MCF 10A (cell line): ENCODE results near the gene CELSR1. TPM values are rescaled to one million over a fixed set of nuclear protein-coding genes. Genes with fewer than 3 reads are reported as not detected.

Experiments
- BruUV-seq: library from RNA; stranded (reverse); fragments of 400-500 nt; replicated peaks from 2 replicates; lab custom pipeline; 2021; lab: Mats Ljungman, UMichigan
- CTCF ChIA-PET: fragments of 300-600 bp; sonication (Branson Sonifier 250); formaldehyde crosslinking; extraction: SDS; loops from one replicate; lab custom pipeline; 2021; ENCODE audit warnings: antibody characterized with exemption, inconsistent platforms; lab: Yijun Ruan, JAX
- POLR2A ChIA-PET: fragments of 300-600, 350-650 bp; sonication (Branson Sonifier 250); formaldehyde crosslinking; extraction: SDS; loops from one replicate; lab custom pipeline; 2020; ENCODE audit warnings: antibody characterized with exemption, inconsistent platforms; lab: Yijun Ruan, JAX
- DNase-seq: peaks from one replicate; pipeline ENCODE4 v3.0.0-alpha.2; 2018; ENCODE audit not compliant: unreplicated experiment
- H3K27ac Mint-ChIP-seq: one replicate; pipeline ENCODE4 v1.8.0; 2022; ENCODE audit warnings: mild to moderate bottlenecking, low read depth, mixed read lengths; ENCODE audit not compliant: unreplicated experiment
- H3K27me3 Mint-ChIP-seq: one replicate; pipeline ENCODE4 v1.8.0; 2022; ENCODE audit warnings: mixed read lengths; ENCODE audit not compliant: insufficient read depth, unreplicated experiment
- H3K36me3 Mint-ChIP-seq: one replicate; pipeline ENCODE4 v1.8.0; 2022; ENCODE audit warnings: mild to moderate bottlenecking, moderate library complexity, mixed read lengths; ENCODE audit not compliant: insufficient read depth, unreplicated experiment
- H3K4me1 Mint-ChIP-seq: one replicate; pipeline ENCODE4 v1.8.0; 2022; ENCODE audit warnings: mixed read lengths; ENCODE audit not compliant: insufficient read depth, unreplicated experiment
- H3K4me3 Mint-ChIP-seq: one replicate; pipeline ENCODE4 v1.8.0; 2022; ENCODE audit warnings: mild to moderate bottlenecking, moderate library complexity, mixed read lengths; ENCODE audit not compliant: unreplicated experiment
- H3K9me3 Mint-ChIP-seq: one replicate; pipeline ENCODE4 v1.8.0; 2022; ENCODE audit warnings: mixed read lengths; ENCODE audit not compliant: unreplicated experiment
- intact Hi-C: fragments of 100-400 bp; cut with micrococcal nuclease; formaldehyde crosslinking; loops from 2 replicates; pipeline ENCODE4 v1.14.1; 2022
- total RNA-seq: library from RNA; stranded (reverse); gene quantifications from 2 replicates; pipeline ENCODE4 v1.2.3, GENCODE V29; 2022
- TF ChIP-seq, protein P1 (sequence below): fragments of 200-600 bp; IDR thresholded peaks from one replicate; pipeline ENCODE4 v1.8.0; 2022; ENCODE audit warnings: antibody characterized with exemption, mild to moderate bottlenecking; ENCODE audit not compliant: unreplicated experiment

Gene CELSR1
- total RNA-seq, 1 experiment from 2014 or later = 49.1 TPM

DNA sequence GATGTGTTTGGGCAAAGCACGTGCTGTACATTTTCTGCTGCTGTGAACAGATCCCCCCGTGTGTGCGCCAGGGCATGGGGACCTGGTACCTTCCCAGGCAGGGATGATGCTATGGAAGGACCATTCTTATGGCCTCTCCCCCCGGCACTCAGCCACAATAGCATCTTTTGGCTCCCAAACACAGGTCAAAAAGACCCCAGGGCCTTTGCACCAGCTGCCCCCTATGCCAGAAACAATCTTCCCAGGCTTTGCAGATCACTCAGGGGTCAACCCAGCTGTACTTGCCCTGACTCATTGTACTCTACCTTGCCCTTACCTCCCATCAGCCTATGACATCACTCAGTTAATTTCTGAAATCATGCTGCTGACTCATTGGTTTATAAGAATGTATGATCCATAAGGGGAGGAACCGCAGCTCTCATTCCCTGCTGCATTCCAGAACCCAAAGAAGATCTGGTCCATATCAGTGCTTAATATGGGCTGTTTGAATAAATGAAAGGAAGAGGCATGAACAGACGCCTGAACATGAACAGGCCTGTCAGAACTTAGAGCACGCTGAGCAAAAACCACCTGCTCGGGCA, 100.7 kb downstream of the CELSR1 start:
- POLR2A ChIA-PET = interaction anchor here (0.6 to 0.9 kb wide), 3 partner anchors 32 to 549 kb away, joined by 3 read pairs; no protein-coding TSS in a partner anchor
- peaks cover 35% of the 10 kb centered on the region for H3K36me3 Mint-ChIP-seq
- BruUV-seq = no TSS peak
- no peaks in the 10 kb centered on the region for H3K27me3 Mint-ChIP-seq
- CTCF ChIA-PET = interaction anchor here (0.6 to 1.3 kb wide), 3 partner anchors 60 to 105 kb away, joined by 3 read pairs; no protein-coding TSS in a partner anchor
- no peaks in the 10 kb centered on the region for H3K9me3 Mint-ChIP-seq
- H3K4me3 Mint-ChIP-seq = no peak overlapping the region
- H3K4me1 Mint-ChIP-seq = no peaks in the 10 kb centered on the region
- DNase-seq = no peak
- intact Hi-C loops = no loop called here
- H3K27ac Mint-ChIP-seq = no peak overlapping the region
- TF ChIP-seq, protein P1, sequence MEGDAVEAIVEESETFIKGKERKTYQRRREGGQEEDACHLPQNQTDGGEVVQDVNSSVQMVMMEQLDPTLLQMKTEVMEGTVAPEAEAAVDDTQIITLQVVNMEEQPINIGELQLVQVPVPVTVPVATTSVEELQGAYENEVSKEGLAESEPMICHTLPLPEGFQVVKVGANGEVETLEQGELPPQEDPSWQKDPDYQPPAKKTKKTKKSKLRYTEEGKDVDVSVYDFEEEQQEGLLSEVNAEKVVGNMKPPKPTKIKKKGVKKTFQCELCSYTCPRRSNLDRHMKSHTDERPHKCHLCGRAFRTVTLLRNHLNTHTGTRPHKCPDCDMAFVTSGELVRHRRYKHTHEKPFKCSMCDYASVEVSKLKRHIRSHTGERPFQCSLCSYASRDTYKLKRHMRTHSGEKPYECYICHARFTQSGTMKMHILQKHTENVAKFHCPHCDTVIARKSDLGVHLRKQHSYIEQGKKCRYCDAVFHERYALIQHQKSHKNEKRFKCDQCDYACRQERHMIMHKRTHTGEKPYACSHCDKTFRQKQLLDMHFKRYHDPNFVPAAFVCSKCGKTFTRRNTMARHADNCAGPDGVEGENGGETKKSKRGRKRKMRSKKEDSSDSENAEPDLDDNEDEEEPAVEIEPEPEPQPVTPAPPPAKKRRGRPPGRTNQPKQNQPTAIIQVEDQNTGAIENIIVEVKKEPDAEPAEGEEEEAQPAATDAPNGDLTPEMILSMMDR = no peak

DNA sequence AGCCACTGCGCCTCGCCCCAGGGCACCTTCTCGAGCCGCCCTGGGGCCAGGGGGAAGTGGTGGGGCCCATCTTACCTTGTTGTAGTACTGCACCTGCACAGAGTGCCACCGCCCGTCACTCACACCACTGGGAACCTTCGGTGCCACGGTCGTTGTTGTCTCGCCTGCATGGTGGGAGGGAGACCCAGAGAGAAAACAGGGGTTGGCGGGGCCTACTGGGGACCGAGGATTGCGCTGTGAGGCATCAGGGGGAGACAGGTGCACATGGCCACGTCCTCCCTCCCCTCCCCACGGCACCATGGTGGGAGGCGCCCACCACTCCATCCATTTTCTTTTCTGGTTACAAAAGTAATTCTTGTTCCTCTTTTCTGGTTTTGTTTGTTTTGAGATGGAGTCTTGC, 104.1 kb downstream of the CELSR1 start:
- intact Hi-C loops = no loop called here
- no TSS peak for BruUV-seq
- H3K4me3 Mint-ChIP-seq = no peak overlapping the region
- no peaks in the 10 kb centered on the region for H3K4me1 Mint-ChIP-seq
- TF ChIP-seq, protein P1 = no peak
- no peak overlapping the region for H3K27ac Mint-ChIP-seq
- ChIA-PET POLR2A (no interaction called here), CTCF (no interaction called here)
- H3K27me3 Mint-ChIP-seq = no peaks in the 10 kb centered on the region
- DNase-seq = no peak
- peaks cover 30% of the 10 kb centered on the region for H3K36me3 Mint-ChIP-seq
- H3K9me3 Mint-ChIP-seq = no peaks in the 10 kb centered on the region

DNA sequence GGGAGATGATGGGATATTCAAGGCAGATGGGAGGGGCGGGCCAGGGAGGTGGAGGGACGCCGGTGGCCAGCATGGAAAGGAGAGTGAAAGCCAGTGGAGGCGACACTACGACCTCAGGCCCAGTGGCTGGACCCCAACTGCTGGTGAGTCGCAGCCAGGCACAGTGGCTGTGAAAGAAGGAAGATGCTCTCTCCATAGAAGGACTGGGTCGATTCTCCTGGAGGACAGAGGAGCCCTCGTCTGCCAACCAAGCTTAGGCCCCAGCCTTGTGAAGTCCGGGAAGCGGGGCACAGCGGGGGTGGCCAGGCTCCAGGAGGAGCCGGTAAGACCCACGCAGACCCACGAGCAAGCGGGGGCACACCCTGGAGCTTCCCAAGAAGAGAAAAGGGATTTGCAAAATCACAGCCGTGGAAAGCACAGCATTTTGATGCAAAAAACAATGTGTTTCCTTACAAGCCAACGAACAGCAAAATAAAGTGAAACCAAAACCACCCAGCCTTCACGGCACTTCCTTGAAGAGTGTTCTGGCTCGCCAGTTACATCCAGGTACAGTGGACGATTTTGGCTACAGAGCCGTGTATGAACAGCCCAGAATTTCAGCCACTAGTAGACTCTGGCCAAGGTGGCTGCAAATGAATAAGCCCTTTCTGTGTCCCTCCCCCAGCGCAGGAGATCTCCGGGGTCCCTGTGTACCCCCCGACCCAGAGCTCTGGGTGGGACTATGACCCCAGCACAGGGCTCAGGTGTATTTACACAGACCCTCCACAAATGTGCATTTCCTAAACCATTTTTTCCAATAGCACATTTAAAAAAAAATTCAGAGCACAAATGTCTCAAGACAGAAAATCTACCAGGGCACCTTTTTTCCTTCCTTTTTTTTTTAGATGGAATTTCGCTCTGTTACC, 105.0 kb downstream of the CELSR1 start:
- no peaks in the 10 kb centered on the region for H3K27me3 Mint-ChIP-seq
- H3K9me3 Mint-ChIP-seq = no peaks in the 10 kb centered on the region
- no peak overlapping the region for H3K4me3 Mint-ChIP-seq
- no peaks in the 10 kb centered on the region for H3K4me1 Mint-ChIP-seq
- no peak overlapping the region for H3K27ac Mint-ChIP-seq
- DNase-seq = no peak
- ChIA-PET CTCF (interaction anchor here (0.7 kb wide), 1 partner anchor 122 kb away, joined by 3 read pairs; no protein-coding TSS in a partner anchor), POLR2A (no interaction called here)
- no TSS peak for BruUV-seq
- TF ChIP-seq, protein P1 = no peak
- H3K36me3 Mint-ChIP-seq = peaks cover 25% of the 10 kb centered on the region
- intact Hi-C loops = no loop called here
